Stimulated activated CD4-positive, alpha-beta T cell treated with anti-CD3 and anti-CD28 coated beads, Interleukin-2, amount 100 ng/mL, for 48 hours (primary cell): ENCODE data around the gene GPSM1.

Experiments
- DNase-seq, 2 donors: peaks; one replicate each; pipeline ENCODE4 v3.0.0-alpha.2; 2020

The GPSM1 gene

GRCh38 chr9:136363949-136364748, 36.8 kb downstream of the GPSM1 start:
- no peak for DNase-seq

DNA sequence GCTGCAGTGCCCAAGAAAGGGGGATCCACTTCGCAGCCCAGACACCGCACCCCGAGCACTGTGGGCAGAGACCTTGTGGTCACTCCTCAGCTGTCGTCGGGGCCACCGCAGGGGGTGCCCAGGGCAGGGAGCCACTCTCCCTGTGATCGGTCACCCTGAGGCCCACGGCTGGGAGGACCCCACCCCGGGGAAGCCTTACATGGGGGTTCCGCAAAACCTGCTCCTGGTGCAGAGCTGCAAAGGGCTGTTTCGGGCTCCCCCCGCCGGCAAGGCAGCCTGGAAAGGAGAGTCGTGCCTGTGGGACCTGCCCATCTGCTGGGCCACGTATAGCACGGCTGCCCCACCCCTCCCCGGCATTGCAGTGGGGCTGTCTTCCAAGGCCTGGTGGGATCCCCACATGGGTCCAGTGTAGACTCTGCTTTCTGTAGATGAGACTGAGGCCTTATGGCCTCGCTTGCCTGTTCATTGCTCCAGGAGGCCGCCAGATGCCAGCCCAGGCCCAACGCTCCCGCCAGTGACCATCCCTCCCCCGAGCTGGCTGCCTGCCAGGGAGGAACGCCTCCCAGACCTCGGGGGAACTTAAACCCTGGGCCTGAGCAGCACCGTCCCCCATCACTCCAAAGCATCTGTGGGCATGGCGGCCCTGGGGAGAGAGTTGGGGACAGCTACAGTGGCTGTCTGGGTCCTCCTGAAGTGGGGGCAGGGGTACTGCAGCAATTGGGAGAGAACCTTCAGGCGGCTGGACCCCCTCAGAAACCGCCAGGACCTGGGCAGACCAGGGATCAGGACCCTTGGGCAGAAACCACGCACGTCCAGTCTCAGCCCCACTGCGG, 37.8 kb downstream of the GPSM1 start:
- no peak for DNase-seq

DNA sequence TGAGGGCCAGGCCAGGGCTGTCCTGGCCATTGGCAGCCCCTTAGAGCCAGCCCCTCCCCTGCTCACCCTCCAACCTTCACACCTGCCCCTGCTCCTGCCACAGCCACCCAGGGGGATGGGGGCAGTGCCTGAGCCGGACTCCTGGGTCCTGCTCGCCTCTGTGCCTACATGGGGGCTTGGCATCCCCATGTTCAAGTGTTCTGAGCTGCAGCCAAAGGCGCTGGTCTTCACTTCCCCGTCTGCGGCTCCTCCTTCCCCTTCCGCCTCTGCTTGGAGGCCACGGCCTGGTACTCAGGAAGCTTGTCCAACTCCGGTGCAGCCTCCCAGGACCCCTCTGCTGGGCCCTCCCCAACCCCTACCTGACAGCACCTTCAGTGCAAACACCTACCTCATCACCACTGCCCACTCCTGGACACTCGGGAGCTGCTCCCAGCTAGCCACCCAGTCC, 38.5 kb downstream of the GPSM1 start:
- no peak for DNase-seq

DNA sequence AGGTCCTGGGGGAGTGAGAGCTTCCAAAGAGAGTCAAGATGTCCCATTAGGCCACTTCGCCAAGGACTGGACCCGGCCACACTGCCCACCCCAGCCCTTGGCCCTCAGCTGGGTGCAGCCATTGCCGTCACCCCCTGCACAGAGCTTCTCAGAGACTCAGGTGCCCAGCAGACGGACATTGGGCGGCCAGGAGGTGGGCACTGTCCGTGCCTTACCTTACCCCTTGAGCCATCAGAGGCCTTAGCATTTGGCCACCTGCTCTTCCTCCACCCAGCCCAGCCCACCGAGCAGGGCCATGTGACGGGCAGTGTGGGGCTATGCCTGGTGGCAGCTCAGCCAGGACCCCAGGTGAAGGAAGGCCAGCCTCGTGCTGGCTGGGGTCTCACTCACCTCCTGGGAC, 39.5 kb downstream of the GPSM1 start:
- no peak for DNase-seq

DNA sequence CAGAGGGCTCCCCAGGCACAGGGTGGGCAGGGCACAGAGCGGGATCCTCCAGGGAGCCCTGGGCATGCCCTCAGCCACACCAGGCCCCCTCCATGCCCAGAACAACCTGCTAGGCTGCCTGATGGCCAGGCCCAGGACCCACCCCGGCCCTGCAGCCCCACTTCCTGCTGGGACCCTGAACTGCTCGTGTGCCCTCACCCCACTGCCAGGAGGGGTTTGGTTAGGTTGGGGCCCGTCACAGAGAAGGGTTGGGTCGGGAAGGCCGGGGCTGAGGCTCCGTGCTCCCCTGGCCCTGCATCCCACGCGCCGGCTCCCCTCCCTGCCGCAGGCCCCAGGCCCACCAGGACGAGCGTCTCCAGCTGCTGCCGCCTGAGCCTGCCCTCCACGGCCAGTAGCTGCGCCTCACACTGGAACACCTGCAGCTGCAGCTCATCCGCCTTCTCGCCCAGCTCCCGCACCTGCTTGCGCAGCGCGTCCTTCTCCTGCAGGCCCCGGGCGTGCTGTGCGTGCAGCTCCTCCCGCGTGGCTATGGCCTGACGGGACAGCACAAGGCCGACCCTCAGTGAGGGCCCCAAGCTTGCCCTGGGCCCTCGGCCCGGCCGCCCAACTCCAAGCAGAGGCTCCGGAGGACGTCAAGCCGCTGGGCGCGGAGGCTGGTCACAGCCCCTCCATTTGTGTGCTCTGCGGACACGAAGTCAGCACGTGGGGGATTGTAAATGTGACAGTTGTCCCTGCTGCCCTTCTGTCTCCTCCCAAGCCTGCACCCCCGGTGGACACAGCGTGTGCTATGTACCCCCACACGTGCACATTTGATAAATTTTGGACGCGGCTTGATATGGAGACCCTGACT, 40.2 kb downstream of the GPSM1 start:
- DNase-seq: no peak

DNA sequence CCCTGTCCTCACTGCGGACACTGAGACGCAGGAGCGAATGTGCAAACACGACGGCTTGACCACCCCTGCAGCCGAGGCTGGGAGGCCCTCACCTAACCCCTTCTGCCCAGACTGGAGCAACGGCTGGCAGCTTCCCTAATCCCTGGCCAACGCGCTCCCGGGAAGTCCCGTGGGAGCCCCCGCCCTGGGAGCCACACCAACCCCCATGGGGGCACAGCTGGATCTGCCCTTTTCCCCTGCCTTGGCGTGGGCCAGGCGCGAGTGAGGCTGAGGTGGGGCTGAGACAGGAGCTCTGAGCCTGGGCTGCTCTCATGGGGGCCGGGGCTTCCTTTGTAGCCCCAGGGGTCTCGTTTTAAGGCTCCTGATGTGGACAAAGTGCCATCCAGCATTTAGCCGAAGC, 40.9 kb downstream of the GPSM1 start:
- DNase-seq: no peak

DNA sequence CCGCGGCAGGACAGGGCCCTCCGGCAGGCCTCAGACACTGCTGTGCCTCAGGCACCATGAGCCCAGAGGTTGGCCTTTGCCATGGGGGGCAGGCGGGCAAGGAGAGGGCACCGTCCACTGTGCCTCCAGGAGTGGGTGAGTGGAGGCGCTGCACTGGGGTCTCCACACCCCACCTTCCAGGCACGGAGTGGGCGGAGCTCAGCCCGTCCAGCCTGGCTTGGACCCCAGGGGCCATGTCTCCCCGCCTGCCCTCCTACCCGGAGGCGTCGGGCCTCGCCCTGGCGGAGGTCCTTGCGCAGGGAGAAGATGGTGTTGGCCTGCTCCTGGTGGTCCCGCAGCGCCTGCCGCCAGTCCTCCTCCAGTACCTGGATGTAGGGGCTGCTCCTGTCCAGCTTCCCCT, 42.7 kb downstream of the GPSM1 start:
- no peak for DNase-seq

- no peak for DNase-seq
These were observed 43.6 kb downstream of the GPSM1 start for GRCh38 chr9:136370687-136371532.

DNA sequence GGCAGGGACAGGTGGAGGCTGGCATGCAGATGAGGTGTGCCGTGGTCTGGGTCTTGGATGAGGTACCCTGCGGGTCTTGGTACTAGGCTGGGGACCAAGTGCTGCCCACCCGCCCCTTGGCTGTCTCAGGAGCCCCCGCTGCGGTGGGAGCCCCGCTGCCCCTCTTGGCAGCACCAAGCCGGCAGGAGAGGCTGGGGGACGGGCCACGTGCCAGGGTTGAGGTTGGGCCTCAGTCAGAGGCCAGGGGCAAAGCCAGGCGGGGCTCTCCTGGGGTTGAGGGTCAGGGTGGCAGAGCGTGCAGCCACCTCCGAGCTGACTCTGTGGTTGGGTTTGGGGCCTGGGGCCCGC, 44.2 kb downstream of the GPSM1 start:
- no peak for DNase-seq

- no peak for DNase-seq
These were observed 44.7 kb downstream of the GPSM1 start for GRCh38 chr9:136372006-136372405.

GRCh38 chr9:136372561-136373299, 45.4 kb downstream of the GPSM1 start:
- no peak for DNase-seq

GRCh38 chr9:136373300-136374182, 46.2 kb downstream of the GPSM1 start, which contains the start of gene CARD9:
CARD9 (minus strand) TSS chr9:136373669; CDS start chr9:136372078, 1,591 bp downstream.
- DNase-seq: no peak

DNA sequence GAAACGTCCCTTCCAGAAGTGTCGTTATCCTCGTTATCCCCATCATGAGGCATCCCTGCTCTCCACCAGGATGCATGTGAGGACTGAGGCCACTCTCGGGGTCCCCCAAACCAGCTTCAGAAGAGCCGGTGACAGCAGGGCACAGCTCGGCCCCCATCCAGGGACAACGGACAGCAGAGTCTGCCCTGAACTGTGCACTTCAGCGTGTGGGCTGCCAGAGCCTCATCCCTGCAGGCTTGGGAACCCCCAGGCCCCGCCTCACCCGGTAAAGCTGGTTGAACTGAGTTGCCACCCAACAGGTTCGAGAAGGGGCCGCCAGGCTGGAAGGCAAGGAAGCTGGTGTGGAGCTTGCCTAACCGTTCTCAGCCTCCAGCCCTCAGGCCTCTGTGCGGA, 46.8 kb downstream of the GPSM1 start:
- no peak for DNase-seq

DNA sequence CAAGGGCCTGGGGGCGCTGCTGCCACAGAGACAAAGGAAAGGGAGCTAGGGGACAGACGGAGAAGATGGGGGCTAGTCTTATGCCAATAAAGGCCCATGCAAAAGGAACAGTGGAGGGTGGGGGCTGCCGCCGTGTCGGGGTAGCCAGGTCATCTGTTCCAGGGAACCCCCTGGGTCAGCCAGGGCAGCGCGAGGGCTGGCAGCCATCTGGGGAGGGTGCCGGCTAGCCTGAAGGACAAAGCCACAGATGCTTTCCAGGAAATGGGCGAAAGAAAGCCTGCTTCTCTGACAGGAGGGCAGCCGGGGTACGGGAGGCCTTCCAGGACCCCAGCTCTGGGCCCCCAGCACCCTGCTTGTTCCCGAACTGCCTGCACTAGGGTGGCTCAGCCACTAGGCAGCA, 47.8 kb downstream of the GPSM1 start:
- no peak for DNase-seq

GRCh38 chr9:136376457-136376856, 49.1 kb downstream of the GPSM1 start:
- DNase-seq: no peak

DNA sequence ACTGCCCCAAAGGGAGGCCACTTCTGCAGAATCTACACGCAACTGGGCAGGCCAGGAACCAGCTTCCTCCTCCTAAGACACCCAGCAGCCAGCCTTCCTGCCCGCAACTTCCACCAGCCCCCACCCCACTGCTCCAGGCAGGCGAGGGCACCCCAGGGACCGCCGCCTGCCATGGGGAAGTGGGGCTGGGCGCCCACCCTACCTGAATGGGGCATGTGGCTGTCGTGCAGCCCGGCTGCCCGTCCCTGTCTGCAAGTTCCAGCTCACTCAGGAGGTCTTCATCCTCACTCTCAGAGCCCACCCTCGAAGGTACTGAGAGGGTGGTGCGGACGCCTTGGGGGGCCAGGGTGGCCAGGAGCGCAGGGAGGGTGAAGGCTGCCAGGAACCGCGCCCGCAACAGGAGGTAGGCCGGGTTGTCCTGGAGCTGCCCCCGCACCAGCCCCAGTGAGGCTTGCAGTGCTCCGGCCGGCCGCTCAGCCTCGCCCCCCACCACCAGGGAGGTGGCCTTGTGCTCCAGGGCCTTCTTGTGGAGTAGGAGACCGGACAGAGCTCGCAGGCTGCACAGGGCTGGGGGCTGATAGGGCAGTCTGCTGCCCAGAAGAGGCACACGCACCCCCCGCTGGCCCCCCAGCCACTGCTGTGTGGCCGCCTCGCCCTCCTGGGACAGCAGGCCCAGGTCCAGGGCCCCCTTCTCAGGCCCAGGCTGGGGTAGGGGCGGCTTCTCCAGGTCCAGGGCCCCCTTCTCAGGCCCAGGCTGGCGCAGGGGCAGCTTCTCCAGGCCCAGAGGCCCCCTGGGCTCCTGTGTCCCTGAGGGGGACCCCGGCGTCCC, 50.2 kb downstream of the GPSM1 start:
- no peak for DNase-seq

- DNase-seq: no peak
These were observed 51.0 kb downstream of the GPSM1 start for GRCh38 chr9:136378170-136379002.

DNA sequence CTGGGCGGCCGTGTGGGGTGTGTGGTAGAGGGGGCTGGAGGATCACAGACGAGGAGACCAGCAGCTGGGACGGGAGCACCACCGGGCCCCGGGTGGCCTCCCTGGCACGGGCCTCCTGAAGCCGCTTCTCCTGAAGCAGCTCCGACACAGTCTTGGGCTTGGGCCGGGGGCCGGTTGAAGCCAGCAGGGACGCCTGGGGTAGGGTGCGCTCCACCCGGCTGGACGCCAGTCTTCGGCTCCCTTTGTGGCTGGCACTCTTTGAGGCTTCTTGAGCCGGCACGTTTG, 51.6 kb downstream of the GPSM1 start:
- DNase-seq: no peak

DNA sequence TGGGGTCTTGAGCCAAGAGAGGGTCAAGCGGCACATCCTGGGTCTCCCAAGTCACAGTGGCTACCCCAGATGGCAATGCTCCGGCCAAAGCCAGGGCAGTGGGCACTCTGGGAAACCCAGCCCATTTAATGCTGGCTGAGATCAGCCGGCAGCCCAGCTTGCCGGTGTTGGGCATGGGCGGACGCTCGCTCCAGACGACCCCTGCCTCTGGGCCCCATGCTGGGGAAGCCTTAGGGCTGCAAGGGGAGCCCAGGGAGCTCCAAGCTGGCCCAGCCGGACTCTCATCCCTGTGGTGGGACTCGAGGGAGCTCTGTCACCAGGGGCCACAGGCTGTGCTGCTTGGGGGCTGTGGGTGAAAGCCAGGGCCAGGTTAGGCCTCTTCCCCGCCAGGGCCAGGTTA, 52.1 kb downstream of the GPSM1 start:
- DNase-seq: no peak
